Nucleus accumbens (tissue), 56 donors: ENCODE measurements around the gene STK17A.
A peak's percentile ranks its signal among the peaks of the same experiment; 100 is the strongest.
"Not testable (repeated sequence)": the region's sequence is repeated elsewhere in the genome, so short reads cannot be mapped to it uniquely, and the experiment has no call there.

Experiments
- DNase-seq, 56 donors: peaks; one replicate each; lab custom pipeline; 2025; lab: John Stamatoyannopoulos, UW

Gene STK17A

DNA sequence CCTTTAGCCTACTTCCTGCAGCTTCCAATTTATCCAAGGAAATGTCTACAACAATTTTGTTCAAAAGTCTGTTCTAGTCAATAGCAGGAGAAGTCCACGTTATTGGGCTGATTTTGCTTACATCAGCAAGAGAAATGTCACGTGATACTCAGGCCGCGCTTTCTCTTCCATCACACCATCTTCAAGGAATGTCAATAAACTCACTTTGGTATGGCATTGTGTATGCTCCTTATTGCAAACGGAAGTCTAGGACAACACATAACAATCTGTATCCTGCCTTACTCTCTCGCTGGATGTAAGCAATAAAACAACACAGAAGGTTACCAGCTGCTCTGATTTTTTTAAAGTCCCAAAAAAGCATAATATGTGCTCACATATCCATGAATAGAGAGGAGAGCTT lies 17.1 kb upstream of the STK17A start:
- no peak for DNase-seq

DNA sequence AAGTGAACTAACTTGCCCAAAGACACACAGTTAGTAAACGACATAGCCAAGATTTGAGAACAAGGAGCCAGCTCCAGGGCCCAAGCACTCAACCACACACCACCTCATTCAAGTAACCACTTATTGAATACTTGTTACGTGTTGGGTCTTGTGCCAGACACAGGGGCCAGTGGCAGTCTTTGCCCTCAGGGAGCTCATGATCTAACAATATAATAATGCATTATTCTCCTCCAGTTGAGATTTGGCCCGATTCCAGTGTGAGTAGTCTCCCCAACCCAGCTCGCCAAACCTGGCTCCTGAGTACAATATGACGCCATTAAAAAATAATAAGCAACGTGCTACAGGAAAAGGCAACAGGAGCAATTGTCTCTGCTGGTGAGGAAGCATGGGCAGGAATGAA lies 14.4 kb upstream of the STK17A start:
- no peak for DNase-seq

DNA sequence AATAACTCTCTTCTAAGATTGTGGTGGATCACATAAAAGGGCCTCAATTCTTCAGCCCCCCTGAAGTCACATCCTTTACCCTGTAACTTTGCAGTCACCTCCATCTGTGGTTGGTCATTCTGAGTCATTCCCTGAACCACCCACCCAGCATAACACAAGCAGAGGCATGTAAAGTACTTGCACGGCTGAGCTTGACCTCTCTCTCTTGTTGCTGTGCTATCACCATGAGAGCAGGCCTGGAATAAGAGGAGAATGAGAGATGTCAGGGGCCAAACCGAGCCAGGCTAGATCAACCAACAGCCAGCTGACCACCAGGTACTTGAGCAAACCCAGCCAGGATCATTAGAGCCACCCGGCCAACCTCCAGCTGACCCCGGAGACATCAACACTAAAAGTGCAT lies 13.5 kb upstream of the STK17A start:
- DNase-seq, result no peak

DNA sequence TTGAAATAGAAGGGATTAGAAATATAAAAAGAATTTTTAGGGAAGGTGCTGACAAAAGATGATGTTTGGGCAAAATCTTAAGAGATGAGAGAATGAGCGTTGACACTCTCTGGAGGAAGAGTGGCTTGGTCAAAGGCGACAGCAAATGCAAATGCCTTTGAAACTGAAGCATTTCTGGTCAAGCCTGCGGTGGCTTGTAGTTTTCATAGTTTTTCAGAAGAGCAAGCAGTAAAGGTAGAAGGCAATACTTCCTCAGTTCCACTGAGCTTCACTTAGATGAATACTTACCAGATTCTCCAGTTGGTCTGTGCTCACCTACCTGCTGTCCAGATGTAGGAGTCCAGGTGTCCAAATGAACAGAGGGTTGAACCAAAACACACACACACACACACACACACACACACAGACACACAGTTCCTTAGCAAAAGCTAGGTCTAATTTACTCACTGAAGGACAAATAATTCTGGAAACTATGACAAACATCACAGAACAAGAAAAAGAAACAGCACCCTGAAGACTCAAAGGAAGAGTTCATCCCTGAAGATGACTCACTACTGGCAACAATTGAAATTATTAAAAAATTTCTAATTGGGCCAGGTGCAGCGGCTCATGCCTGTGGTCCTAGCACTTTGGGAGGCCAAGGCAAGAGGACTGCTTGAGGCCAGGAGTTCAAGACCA lies 12.1 kb upstream of the STK17A start:
- no peak for DNase-seq

DNA sequence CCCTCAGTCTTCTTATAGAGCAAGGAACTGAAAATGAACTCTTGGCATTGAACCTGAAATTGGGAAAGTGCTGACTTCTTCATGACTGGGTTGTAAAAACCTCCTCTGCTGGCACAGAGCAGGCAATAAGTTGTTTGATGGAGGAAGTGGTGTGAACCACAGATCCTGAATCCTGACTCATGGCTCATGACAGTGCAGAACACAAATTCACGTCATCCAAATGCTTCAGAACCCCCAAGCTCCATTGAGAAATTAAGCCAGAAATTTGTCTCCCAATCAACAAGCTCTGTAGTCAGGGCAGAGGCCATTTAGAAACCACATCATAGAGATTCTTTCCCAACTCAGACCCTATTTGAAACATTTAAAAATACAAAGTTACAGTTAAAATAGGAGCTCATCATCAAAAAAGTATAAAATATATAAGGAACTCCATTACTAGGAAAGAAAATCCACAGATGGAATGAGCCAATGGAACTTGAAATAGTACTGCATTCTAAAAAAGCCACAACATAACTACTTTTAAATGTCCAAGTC lies 10.3 kb upstream of the STK17A start:
- peak in 5 of 56 donors; percentile 2 to 20 (median 13) for DNase-seq

DNA sequence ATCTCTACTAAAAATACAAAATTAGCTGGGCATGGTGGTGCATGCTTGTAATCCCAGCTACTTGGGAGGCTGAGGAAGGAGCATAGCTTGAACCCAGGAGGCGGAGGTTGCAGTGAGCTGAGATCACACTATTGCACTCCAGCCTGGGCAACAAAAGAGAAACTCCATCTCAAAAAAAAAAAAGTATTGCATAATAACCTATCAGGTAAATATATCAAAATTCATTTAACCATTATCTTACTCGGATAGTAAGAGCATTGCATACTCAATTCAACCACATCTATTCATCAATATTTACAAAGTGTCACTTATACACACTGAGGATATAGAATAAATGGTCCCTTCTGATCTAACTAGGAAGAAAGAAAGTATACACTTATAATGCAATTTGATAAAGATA lies 9.1 kb upstream of the STK17A start:
- not testable (repeated sequence) for DNase-seq

DNA sequence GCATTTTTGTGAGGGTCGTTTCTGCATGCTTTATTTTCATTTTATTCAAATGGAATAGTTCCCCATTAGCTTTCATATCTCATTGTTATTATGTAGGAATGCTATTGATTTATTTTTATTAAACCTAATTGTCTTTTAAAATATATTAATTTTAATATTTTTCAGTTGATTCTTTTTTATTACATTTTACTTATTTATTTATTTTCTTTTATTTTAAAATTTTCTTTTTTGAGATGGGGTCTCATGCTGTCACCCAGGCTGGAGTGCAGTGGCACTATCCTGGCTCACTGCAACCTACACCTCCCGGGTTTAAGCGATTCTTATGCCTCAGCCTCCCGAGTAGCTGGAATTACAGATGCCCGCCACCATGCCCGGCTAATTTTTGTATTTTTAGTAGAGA lies 7.4 kb upstream of the STK17A start:
- no peak for DNase-seq

DNA sequence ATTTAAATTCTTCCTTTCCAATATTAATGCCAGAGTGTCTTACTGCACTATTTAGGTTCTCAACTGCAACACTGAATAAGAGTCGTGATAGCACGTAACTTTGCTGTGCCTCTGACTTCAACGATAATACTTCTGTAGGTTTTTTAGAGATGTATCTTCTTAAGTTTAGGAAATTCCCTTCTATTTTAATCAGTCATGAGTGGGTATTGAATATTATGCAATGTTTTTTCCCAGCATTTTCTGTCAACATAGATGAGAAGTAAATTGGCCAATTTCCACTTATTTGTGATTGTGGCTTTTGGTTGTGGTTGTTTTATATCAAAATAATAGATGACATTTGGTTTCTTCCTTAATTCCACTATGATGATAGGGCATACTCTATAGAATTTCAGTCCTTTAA lies 6.7 kb upstream of the STK17A start:
- no peak for DNase-seq

DNA sequence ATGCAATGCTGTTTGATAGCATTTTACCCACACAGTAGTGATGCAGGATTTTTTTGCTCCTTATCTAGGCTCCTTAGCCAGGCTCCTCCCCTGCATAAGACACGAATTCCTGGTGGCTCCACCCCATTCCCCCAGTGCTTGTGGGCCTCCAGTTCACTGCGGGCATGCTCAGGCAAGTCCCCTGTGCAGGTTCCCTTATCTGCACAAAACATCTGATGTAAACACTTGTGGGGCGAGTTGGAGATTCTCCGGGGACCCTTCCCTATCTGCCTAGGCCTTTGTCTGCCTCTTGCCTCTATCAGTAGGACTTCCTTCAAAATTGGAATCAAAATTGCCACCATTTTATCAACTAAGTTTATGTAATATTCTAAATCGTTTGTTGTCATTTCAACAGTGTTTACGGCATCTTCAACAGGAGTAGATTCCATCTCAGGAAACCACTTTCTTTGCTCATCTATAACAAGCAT lies 5.4 kb upstream of the STK17A start:
- no peak for DNase-seq

DNA sequence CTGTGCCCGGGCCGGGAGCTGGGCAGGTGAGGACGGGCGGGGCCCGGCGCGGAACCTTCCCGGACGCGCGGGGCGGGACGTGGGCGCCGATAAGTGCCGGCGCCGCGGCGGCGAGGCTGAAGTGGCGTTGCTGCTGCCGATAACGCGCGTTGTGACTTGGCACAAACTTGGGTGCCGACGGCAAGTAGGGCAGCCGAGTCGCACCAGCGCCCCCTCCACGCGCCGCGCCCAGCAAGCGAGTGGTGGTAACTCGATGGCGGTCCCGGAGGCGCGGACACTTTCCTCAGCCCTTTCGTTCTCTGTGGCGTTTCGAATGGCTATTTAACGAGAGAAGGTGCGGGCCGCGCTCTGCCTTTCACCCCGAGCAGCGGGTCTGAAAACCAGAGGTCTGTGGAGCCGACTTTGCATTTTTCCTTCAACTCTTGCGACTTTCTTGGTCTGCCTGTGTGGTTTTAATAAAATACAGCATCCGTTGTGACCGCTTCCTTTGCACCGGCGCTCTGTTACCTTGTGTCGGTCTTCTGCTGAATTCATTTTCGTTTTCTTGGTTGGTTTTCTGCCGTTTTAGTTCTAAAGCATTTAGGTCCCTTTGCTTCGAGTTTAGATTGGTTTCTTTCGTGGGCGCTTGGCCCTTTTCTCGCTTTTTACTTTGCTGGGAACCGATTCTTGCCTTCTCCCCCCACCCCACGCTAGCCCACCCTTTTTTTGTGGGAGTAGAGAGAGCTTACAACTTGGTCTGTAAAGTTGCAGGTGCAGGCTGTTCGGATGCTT lies 701 bp downstream of the STK17A start:
- DNase-seq, result peak in 51 of 56 donors; percentile 5 to 79 (median 50)

DNA sequence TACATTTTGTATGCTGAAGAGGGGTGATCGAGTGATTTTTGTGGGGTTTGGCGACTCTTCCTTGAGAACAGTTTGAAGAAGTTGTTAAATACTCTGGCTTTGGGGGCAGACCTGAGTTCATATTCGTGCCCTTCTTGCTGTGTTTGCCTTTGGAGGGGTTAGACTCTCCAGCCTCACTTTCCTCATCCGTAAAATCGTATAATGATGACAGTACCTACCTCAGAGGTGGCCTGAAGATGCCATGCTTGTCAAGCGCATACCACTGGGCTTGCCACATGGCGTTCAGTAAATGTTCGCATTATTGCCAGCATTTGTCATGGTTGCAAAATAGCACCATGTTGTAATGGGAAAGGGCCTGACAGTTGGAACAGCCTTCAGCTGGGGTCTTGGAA lies 1.3 kb downstream of the STK17A start:
- no peak for DNase-seq

DNA sequence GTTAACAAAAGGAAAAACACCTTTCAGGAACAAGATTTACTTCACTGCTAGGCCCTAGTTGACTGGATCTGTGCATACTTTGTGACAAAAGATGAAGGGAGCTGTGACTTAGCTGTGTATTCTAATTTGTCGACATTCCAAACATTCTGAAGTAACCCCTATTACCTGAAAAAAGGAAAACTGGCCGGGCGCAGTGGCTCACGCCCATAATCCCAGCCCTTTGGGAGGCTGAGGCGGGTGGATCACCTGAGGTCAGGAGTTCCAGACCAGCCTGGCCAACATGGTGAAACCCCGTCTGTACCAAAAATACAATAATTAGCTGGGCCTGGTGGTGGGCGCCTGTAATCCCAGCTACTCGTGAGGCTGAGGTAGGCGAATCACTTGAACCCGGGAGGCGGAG lies 1.8 kb downstream of the STK17A start:
- DNase-seq, result not testable (repeated sequence)

DNA sequence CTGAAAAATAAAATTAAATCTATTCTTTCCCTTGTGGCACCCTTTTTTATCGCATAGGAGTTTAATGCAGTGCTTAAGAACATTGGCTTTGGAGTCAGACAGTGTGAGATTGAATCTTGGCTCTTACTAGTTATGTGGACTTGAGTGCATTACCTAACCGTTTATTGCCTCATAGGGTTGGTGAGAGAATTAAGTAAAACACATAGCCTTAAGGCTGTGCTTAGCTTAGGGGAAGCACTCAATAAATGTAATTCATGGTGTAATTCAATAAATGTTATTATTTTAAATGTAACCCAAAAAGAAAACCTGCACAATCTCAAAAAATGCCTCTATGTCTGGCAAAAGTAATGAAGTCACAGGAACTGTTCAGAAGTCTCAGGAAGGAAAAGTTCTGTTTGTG lies 2.7 kb downstream of the STK17A start:
- no peak for DNase-seq

DNA sequence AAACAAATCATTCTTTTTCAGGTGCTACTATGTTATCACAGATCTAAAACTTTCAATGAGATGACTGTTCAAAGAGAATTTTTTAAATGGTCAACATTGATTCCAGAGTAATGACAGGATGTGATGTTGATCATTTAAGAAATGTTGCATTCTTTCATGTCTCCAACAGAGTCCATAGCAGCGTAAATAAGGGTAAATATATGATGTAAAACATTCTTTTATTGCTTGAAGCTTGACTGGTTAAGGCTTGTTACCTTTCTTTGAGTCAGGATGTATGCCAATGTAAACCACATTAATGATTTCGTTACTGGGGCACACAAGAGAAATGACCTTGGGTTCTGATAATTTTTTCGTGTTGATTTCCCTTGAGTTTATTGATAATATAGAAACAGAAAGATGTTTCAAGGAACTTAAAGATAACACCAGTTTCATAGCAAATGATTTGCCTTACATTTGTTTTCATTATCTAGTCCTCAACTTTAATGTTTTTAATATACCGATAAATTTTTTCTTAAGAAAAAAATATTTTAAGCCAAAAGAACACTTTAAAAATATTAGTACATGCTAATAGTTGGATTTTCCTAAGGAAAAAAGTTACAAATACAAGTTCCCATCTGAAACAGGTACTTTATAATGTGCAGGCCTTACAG lies 3.5 kb downstream of the STK17A start:
- no peak for DNase-seq

DNA sequence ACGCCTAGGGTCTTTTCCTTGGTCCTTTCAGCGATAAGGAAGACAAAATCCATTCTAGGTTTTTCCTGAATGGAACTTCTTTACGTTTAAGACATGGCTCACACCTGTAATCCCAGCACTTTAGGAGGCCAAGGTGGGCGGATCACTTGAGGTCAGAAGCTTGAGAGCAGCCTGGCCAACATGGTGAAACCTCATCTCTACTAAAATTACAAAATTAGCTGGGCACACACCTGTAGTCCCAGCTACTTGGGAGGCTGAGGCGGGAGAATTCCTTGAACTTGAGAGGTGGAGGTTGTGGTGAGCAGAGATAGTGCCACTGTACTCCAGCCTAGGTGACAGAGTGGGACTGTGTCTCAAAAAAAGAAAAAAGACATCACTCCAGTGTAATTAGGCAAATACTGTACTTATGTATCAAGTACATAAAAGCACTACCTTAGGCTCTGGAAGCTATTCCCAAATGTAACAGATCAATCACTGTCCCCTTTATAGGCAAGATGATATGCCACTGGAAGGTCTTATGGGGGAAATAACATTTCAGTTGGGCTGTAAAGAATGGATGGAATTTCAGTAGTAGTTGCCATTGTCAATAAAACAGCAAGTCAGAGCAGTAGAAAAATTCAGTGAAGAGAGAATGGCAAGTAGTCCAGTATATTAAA lies 5.7 kb downstream of the STK17A start:
- DNase-seq, result no peak

DNA sequence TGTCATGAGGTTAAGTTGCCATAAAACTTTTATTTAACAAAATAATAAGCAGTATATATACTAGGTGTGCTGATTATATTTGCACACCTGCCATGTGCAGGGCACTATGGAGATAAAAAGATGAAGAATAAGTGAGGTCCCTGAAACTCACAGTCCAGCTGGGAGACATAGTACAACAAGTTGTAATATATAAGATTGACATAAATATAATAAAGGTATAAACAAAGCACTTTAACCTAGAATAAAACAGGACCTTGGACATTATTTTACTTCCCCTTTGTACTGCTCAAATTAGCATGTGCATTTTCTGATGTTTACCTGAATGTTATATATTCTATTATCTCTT lies 6.2 kb downstream of the STK17A start:
- no peak for DNase-seq

DNA sequence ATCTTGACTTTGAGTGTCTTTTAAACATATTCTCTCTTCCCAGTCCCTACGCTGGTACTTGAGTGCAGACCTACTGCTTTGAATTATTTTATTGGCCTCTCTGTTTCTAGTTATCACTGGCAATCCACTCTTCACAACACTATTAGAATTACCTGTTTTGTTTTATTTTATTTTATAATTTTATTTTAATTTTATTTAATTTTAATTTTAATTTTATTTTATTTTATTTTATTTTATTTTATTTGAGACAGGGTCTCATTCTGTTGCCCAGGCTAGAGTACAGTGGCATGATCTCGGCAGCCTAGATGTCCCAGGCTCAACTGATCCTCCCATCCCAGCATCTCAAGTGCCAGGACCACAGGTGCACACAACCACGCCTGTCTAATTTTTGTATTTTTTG lies 6.8 kb downstream of the STK17A start:
- DNase-seq, result no peak

DNA sequence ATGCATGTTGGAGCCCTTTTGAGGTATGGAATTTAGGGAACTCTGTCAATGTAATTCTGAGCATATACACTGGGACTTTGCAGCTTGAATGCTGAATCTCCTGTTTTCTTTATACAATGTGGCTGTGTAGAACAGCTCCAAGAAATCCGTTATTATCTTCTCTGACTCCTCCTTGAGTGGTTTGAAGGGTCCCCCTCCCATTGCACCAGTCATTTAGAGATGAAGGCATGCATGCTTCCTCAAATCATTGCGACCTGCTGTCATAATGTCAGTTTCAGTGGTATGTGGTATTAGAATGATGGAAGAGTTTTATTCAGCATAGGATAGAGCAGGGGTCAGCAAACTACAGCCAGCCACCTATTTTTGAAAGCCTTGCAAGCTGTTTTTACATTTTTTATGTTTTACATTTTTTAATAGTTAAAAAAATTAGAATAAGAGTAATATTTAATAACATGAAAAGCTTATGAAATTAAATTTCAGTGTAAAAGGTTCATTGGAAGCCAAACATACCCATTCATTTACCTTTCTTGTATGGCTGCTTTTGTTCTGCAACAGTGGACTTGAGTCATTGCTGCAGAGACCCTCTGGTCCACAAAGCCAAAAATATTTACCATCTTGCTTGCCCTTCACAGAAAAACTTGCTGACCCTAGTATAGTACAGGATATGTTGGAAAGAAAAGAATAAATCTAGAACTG lies 8.1 kb downstream of the STK17A start:
- no peak for DNase-seq

DNA sequence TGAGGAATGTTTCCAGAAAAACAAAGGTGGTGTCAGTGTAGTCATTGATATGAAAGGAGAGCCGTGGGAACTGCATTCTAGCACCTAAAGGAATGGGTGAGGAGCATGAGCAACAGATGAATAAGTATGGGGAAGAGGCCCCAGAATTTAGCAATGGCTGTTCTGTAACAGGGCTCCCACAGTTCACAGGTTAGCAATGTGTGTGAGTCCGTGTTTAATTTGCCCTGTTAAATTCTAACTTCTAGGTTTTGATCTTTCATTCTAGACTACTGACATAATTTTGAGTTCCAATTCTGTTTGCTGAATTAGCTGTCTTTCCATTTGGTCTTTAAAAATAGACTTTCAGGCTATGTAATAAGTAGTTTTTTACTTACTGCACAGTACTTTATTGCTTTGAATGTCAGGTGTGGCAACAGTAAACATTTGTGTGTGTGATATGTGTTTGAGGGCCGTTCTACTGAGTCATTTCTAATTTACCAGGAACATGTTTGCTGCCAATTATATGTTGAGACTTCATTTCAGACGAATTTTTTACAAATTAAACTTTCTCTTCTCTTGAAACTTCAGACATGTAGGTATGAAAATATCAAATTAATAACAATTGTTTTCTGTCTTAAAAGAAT lies 8.8 kb downstream of the STK17A start:
- no peak for DNase-seq

DNA sequence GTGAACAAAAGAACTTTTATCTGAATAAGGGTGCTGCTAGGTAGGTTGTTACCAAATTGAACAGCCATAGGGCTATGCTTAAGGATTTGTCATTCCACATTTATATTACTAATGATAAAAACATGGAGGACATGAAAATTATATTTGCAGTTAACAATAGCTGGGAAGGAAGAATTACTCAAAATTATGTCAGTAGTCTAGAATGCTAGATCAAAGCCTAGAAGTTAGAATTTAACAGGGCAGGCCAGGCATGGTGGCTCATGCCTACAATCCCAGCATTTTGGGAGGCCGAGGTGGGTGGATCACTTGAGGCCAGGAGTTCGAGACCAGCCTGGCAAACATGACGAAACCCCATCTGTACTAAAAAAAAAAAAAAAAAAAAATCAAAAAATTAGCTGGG lies 9.4 kb downstream of the STK17A start:
- DNase-seq, result no peak
